ENCODE measurements around the gene FGF22. TPM values are rescaled to one million over a fixed set of nuclear protein-coding genes. Genes with fewer than 3 reads are reported as not detected.

FGF22 gene
- total and polyA plus RNA-seq, 2 of the 13 experiments (the other 11 are each of a cell fraction or from before 2014, with no cell fraction given) = 0.24 TPM; not detected in 1

GRCh38 chr19:591099-591958 lies 48.4 kb upstream of the FGF22 start (continued):
- TF ChIP-seq REST (IDR thresholded peaks at IDR 0.05; ENCODE audit: borderline replicate concordance in 1 of 2, low read depth in 1 of 2, low read length in 2 of 2) (peak in 1 of 2 experiments; percentile 97), ZNF121 (CRISPR knock-in tag; IDR thresholded peaks at IDR 0.05) (no peak), MXI1 (IDR thresholded peaks at IDR 0.05; ENCODE audit: borderline replicate concordance, low read depth, low read length) (peak; percentile 34; the same call in 1 of the 3 replicates), TMF1 (CRISPR knock-in tag; IDR thresholded peaks at IDR 0.05; ENCODE audit: low read depth) (peak; percentile 71; the same call in 1 of the 2 replicates), JUND (CRISPR knock-in tag; IDR thresholded peaks at IDR 0.05) (no peak), ZNF772 (CRISPR knock-in tag; IDR thresholded peaks at IDR 0.05) (peak; percentile 69; the same call in 1 of the 2 replicates), ZNF136 (CRISPR knock-in tag; IDR thresholded peaks at IDR 0.05; ENCODE audit: low read depth) (no peak), ZNF547 (CRISPR knock-in tag; IDR thresholded peaks at IDR 0.05) (peak; percentile 43; the same call in 1 of the 2 replicates), ZNF878 (CRISPR knock-in tag; IDR thresholded peaks at IDR 0.05) (0 out of 2 replicates have a peak, but pooled peaks have one; percentile 68), STAG1 (CRISPR knock-in tag; IDR thresholded peaks at IDR 0.05) (0 out of 2 replicates have a peak, but pooled peaks have one; percentile 10), JUNB (CRISPR knock-in tag; IDR thresholded peaks at IDR 0.05; ENCODE audit: borderline replicate concordance) (peak; percentile 59), NFYB (CRISPR knock-in tag; IDR thresholded peaks at IDR 0.05) (0 out of 2 replicates have a peak, but pooled peaks have one; percentile 27), ELF3 (CRISPR knock-in tag; IDR thresholded peaks at IDR 0.05) (peak; percentile 43; the same call in 1 of the 2 replicates), ZNF230 (CRISPR knock-in tag; IDR thresholded peaks at IDR 0.05) (peak; percentile 42; the same call in 1 of the 2 replicates), ZNF557 (CRISPR knock-in tag; IDR thresholded peaks at IDR 0.05) (peak; percentile 84; the same call in 1 of the 2 replicates), MXD4 (CRISPR knock-in tag; IDR thresholded peaks at IDR 0.05) (peak; percentile 66; the same call in 1 of the 2 replicates)
- TF ChIP-seq, protein P1, sequence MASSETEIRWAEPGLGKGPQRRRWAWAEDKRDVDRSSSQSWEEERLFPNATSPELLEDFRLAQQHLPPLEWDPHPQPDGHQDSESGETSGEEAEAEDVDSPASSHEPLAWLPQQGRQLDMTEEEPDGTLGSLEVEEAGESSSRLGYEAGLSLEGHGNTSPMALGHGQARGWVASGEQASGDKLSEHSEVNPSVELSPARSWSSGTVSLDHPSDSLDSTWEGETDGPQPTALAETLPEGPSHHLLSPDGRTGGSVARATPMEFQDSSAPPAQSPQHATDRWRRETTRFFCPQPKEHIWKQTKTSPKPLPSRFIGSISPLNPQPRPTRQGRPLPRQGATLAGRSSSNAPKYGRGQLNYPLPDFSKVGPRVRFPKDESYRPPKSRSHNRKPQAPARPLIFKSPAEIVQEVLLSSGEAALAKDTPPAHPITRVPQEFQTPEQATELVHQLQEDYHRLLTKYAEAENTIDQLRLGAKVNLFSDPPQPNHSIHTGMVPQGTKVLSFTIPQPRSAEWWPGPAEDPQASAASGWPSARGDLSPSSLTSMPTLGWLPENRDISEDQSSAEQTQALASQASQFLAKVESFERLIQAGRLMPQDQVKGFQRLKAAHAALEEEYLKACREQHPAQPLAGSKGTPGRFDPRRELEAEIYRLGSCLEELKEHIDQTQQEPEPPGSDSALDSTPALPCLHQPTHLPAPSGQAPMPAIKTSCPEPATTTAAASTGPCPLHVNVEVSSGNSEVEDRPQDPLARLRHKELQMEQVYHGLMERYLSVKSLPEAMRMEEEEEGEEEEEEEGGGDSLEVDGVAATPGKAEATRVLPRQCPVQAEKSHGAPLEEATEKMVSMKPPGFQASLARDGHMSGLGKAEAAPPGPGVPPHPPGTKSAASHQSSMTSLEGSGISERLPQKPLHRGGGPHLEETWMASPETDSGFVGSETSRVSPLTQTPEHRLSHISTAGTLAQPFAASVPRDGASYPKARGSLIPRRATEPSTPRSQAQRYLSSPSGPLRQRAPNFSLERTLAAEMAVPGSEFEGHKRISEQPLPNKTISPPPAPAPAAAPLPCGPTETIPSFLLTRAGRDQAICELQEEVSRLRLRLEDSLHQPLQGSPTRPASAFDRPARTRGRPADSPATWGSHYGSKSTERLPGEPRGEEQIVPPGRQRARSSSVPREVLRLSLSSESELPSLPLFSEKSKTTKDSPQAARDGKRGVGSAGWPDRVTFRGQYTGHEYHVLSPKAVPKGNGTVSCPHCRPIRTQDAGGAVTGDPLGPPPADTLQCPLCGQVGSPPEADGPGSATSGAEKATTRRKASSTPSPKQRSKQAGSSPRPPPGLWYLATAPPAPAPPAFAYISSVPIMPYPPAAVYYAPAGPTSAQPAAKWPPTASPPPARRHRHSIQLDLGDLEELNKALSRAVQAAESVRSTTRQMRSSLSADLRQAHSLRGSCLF (CRISPR knock-in tag; IDR thresholded peaks at IDR 0.05; ENCODE audit: borderline replicate concordance) = peak; percentile 79
- TF ChIP-seq, protein P2, sequence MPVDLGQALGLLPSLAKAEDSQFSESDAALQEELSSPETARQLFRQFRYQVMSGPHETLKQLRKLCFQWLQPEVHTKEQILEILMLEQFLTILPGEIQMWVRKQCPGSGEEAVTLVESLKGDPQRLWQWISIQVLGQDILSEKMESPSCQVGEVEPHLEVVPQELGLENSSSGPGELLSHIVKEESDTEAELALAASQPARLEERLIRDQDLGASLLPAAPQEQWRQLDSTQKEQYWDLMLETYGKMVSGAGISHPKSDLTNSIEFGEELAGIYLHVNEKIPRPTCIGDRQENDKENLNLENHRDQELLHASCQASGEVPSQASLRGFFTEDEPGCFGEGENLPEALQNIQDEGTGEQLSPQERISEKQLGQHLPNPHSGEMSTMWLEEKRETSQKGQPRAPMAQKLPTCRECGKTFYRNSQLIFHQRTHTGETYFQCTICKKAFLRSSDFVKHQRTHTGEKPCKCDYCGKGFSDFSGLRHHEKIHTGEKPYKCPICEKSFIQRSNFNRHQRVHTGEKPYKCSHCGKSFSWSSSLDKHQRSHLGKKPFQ (CRISPR knock-in tag; IDR thresholded peaks at IDR 0.05; ENCODE audit: insufficient replicate concordance) = peak; percentile 83
